IMR-90 (cell line): ENCODE measurements around the gene GJD2. TPM values are rescaled to one million over a fixed set of nuclear protein-coding genes. Genes with fewer than 3 reads are reported as not detected.

Experiments
- ATAC-seq: fragments of 200-7000 bp; cut with Tn5 transposase; 2 replicates; pipeline ENCODE4 v1.9.1; 2020; ENCODE audit warnings: low read depth, mild to moderate bottlenecking, moderate library complexity
- BruUV-seq: library from RNA; stranded (reverse); fragments of 400-500 nt; replicated peaks from 2 replicates; lab custom pipeline; 2021; lab: Mats Ljungman, UMichigan
- CTCF ChIA-PET: fragments of 300-600 bp; formaldehyde crosslinking; extraction: SDS; loops from one replicate; lab custom pipeline; 2021; ENCODE audit warnings: antibody characterized with exemption; lab: Yijun Ruan, JAX
- POLR2A ChIA-PET: fragments of 300-600 bp; sonication (Branson Sonifier 250); formaldehyde crosslinking; loops from one replicate; lab custom pipeline; 2022; ENCODE audit warnings: antibody characterized with exemption; ENCODE audit not compliant: unreplicated experiment; lab: Charles Lee
- DNase-seq: peaks from one replicate; pipeline ENCODE4 v3.0.0; 2013
- H2AFZ ChIP-seq: replicated peaks from 2 replicates; pipeline ENCODE3; 2013; ENCODE audit warnings: low read length, mild to moderate bottlenecking; ENCODE audit not compliant: poor library complexity
- H2AK5ac ChIP-seq: 2 replicates; pipeline ENCODE4 v1.6.1; 2013; ENCODE audit warnings: low read depth, low read length, inconsistent platforms
- H2AK9ac ChIP-seq: replicated peaks from 2 replicates; pipeline ENCODE3; 2013; ENCODE audit warnings: mild to moderate bottlenecking, low read depth, low read length, moderate library complexity; ENCODE audit not compliant: poor library complexity
- H2BK120ac ChIP-seq: 2 replicates; pipeline ENCODE4 v1.6.1; 2013; ENCODE audit warnings: low read depth, low read length, inconsistent platforms
- H2BK15ac ChIP-seq: 3 replicates; pipeline ENCODE4 v1.6.1; 2013; ENCODE audit warnings: low read depth, low read length, inconsistent platforms
- H2BK20ac ChIP-seq: 2 replicates; pipeline ENCODE4 v1.6.1; 2013; ENCODE audit warnings: low read depth, mild to moderate bottlenecking, inconsistent platforms, low read length, moderate library complexity
- H2BK5ac ChIP-seq: 2 replicates; pipeline ENCODE4 v1.6.1; 2013; ENCODE audit warnings: mild to moderate bottlenecking, low read depth, low read length, inconsistent platforms; ENCODE audit not compliant: poor library complexity, severe bottlenecking
- H3K14ac ChIP-seq: replicated peaks from 2 replicates; pipeline ENCODE4 v1.6.1; 2013; ENCODE audit warnings: low read depth, low read length, inconsistent platforms
- H3K18ac ChIP-seq: 2 replicates; pipeline ENCODE4 v1.6.1; 2013; ENCODE audit warnings: low read depth, low read length, control low read depth
- H3K23ac ChIP-seq: 2 replicates; pipeline ENCODE4 v1.6.1; 2013; ENCODE audit warnings: low read depth, low read length, inconsistent platforms
- H3K27ac ChIP-seq: 2 replicates; pipeline ENCODE4 v1.5.1; 2013; ENCODE audit warnings: mild to moderate bottlenecking, control low read depth, low read length; ENCODE audit not compliant: insufficient read depth
- H3K27me3 ChIP-seq: 2 replicates; pipeline ENCODE4 v1.6.1; 2013; ENCODE audit warnings: low read length; ENCODE audit not compliant: control insufficient read depth, insufficient read depth
- H3K36me3 ChIP-seq: 2 replicates; pipeline ENCODE4 v1.6.1; 2013; ENCODE audit warnings: low read length, mixed read lengths; ENCODE audit not compliant: control insufficient read depth, insufficient read depth
- H3K4ac ChIP-seq: 2 replicates; pipeline ENCODE4 v1.6.1; 2013; ENCODE audit warnings: low read depth, low read length, inconsistent platforms
- H3K4me1 ChIP-seq: 2 replicates; pipeline ENCODE4 v1.6.1; 2013; ENCODE audit warnings: low read length, mixed read lengths; ENCODE audit not compliant: control insufficient read depth, insufficient read depth
- H3K4me2 ChIP-seq: 2 replicates; pipeline ENCODE4 v1.6.1; 2013; ENCODE audit warnings: low read depth, mild to moderate bottlenecking, control low read depth, low read length, moderate library complexity
- H3K4me3 ChIP-seq: 2 replicates; pipeline ENCODE4 v1.5.1; 2013; ENCODE audit warnings: low read depth, mild to moderate bottlenecking, control low read depth, low read length, moderate library complexity; ENCODE audit not compliant: insufficient read depth
- H3K56ac ChIP-seq: 2 replicates; pipeline ENCODE4 v1.6.1; 2013; ENCODE audit warnings: low read length, inconsistent platforms; ENCODE audit not compliant: insufficient read depth; ENCODE audit errors: extremely low read depth
- H3K79me1 ChIP-seq, 2 experiments: 2 replicates each; pipeline ENCODE4 v1.6.1; 2013; ENCODE audit warnings: low read length in 2 of 2, inconsistent platforms in 1 of 2, low read depth in 1 of 2
- H3K9ac ChIP-seq: 2 replicates; pipeline ENCODE4 v1.6.1; 2013; ENCODE audit warnings: low read depth, low read length, control low read depth
- H3K9me1 ChIP-seq: 2 replicates; pipeline ENCODE4 v1.6.1; 2013; ENCODE audit warnings: low read length, inconsistent platforms; ENCODE audit not compliant: insufficient read depth
- H3K9me3 ChIP-seq: 2 replicates; pipeline ENCODE4 v1.6.1; 2013; ENCODE audit warnings: low read length; ENCODE audit not compliant: control insufficient read depth, insufficient read depth
- H4K20me1 ChIP-seq: 2 replicates; pipeline ENCODE4 v1.6.1; 2013; ENCODE audit warnings: low read length, inconsistent platforms; ENCODE audit not compliant: insufficient read depth
- H4K5ac ChIP-seq: 2 replicates; pipeline ENCODE4 v1.6.1; 2013; ENCODE audit warnings: mild to moderate bottlenecking, low read depth, low read length, control low read depth
- H4K8ac ChIP-seq, 2 experiments: 2 replicates each; pipeline ENCODE4 v1.6.1; 2013; ENCODE audit warnings: low read depth in 2 of 2, low read length in 2 of 2, control low read depth in 1 of 2, inconsistent platforms in 1 of 2
- H4K91ac ChIP-seq: 2 replicates; pipeline ENCODE4 v1.6.1; 2013; ENCODE audit warnings: low read depth, low read length, inconsistent platforms; ENCODE audit not compliant: insufficient read depth
- BHLHE40 ChIP-seq: fragments of 150-350 bp; IDR thresholded peaks from 2 replicates; pipeline ENCODE4 v1.6.1; 2016; ENCODE audit warnings: mild to moderate bottlenecking, low read depth, low read length
- CEBPB ChIP-seq: IDR thresholded peaks from 2 replicates; pipeline ENCODE4 v1.6.1; 2012; ENCODE audit warnings: low read depth, low read length, improper control_type of control experiment
- CHD1 ChIP-seq: IDR thresholded peaks from 2 replicates; pipeline ENCODE4 v1.6.1; 2012; ENCODE audit warnings: low read depth, low read length, improper control_type of control experiment
- FOS ChIP-seq: fragments of 150-350 bp; IDR thresholded peaks from 2 replicates; pipeline ENCODE4 v1.6.1; 2016; ENCODE audit warnings: low read depth, low read length
- MAFK ChIP-seq: IDR thresholded peaks from 2 replicates; pipeline ENCODE4 v1.6.1; 2012; ENCODE audit warnings: low read depth, low read length, improper control_type of control experiment
- MAZ ChIP-seq: IDR thresholded peaks from 2 replicates; pipeline ENCODE4 v1.6.1; 2012; ENCODE audit warnings: low read depth, mild to moderate bottlenecking, low read length, improper control_type of control experiment, moderate library complexity, borderline replicate concordance
- MXI1 ChIP-seq: IDR thresholded peaks from 2 replicates; pipeline ENCODE4 v1.6.1; 2012; ENCODE audit warnings: low read depth, mild to moderate bottlenecking, low read length, moderate library complexity, borderline replicate concordance
- NFE2L2 ChIP-seq: fragments of 150-350 bp; IDR thresholded peaks from 2 replicates; pipeline ENCODE4 v1.6.1; 2016; ENCODE audit warnings: low read depth, mild to moderate bottlenecking, low read length
- POLR2A ChIP-seq: IDR thresholded peaks from 2 replicates; pipeline ENCODE4 v1.6.1; 2012; ENCODE audit warnings: mild to moderate bottlenecking, low read depth, low read length
- RAD21 ChIP-seq: IDR thresholded peaks from 2 replicates; pipeline ENCODE4 v1.6.1; 2012; ENCODE audit warnings: low read length, improper control_type of control experiment
- RCOR1 ChIP-seq: IDR thresholded peaks from 2 replicates; pipeline ENCODE4 v1.6.1; 2012; ENCODE audit warnings: mild to moderate bottlenecking, low read length, improper control_type of control experiment; ENCODE audit not compliant: insufficient replicate concordance
- RFX5 ChIP-seq: IDR thresholded peaks from 2 replicates; pipeline ENCODE4 v1.8.0; 2012; ENCODE audit warnings: low read depth, mild to moderate bottlenecking, low read length, moderate library complexity
- SMC3 ChIP-seq: fragments of 150-350 bp; IDR thresholded peaks from 2 replicates; pipeline ENCODE4 v1.6.1; 2016; ENCODE audit warnings: low read depth, mild to moderate bottlenecking, antibody characterized with exemption, low read length, moderate library complexity
- WGBS, 2 experiments: methylation state at CpG; one replicate each; pipeline versions ENCODE4 v1.1.5 to v1.1.7; 2013; ENCODE audit warnings: missing lambda C conversion rate in 2 of 2; ENCODE audit not compliant: insufficient read length in 1 of 2; ENCODE audit errors: extremely low coverage in 2 of 2; 5-methylcytosine and 5-hydroxymethylcytosine counted together
- dilution Hi-C: fragments of 300-500 bp; cut with HindIII; formaldehyde crosslinking; loops from one replicate; pipeline ENCODE4 v1.14.3; 2018; ENCODE audit warnings: low sequenced_read_pairs; ENCODE audit not compliant: unreplicated experiment
- in situ Hi-C: fragments of 300-500 bp; cut with MboI; formaldehyde crosslinking; loops from 3 replicates; pipeline ENCODE4 v1.14.3; 2019; ENCODE audit warnings: low sequenced_read_pairs, inconsistent platforms, mixed read lengths
- intact Hi-C: fragments of 100-400 bp; cut with micrococcal nuclease; formaldehyde crosslinking; loops from 2 replicates; pipeline ENCODE4 v1.10.0; 2022
- polyA plus RNA-seq, 3 experiments: library from polyadenylated mRNA; depleted of rRNA; stranded (reverse); fragments of >200 nt; gene quantifications; 2 replicates each; pipeline ENCODE4 v1.2.3, GENCODE V29; 2012; ENCODE audit warnings: low replicate concordance in 1 of 3
- total RNA-seq: library from RNA; depleted of rRNA; stranded (reverse); fragments of >200 nt; gene quantifications from 2 replicates; pipeline ENCODE4 v1.2.3, GENCODE V29; 2012
- TF ChIP-seq, protein P1 (sequence below): fragments of 150-350 bp; IDR thresholded peaks from 2 replicates; pipeline ENCODE4 v1.6.1; 2017; ENCODE audit warnings: mild to moderate bottlenecking, antibody characterized with exemption, low read length, low read depth
- TF ChIP-seq, protein P2 (sequence below): conservative IDR thresholded peaks from 2 replicates; pipeline ENCODE4 v1.5.1; 2012; ENCODE audit warnings: mild to moderate bottlenecking, low read depth, low read length, improper control_type of control experiment
- TF ChIP-seq, protein P3 (sequence below): fragments of 150-350 bp; IDR thresholded peaks from 2 replicates; pipeline ENCODE4 v1.6.1; 2016; ENCODE audit warnings: low read depth, mild to moderate bottlenecking, low read length, moderate library complexity, borderline replicate concordance

Gene GJD2
- total and polyA plus RNA-seq, 2 of the 4 experiments (the other 2 are of a cell fraction), result not detected

DNA sequence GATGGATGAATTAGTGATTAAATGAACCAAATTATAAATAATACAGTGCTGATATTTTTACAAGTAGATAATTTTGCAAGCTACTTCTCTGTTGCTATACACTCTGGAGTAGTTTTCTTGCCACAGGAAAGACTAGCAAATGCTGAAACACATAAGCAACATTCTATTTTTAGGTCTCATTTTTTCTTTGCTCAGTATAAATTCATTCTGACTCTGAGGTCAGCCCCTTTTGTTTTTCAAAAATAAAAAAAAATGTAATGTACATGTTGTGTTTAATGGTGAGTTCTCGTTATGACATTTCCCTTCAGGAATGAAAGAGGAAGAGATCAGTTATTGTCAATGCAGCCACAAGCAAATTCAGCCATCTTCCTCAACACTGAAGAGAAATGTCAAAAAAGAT is 24.9 kb downstream of the GJD2 start:
- H3K23ac ChIP-seq, result no peak overlapping the region
- dilution Hi-C loops (no loop called here), intact Hi-C loops (loop anchor here (5.0 kb wide), 1 partner anchor 82 kb away; no protein-coding TSS in a partner anchor), in situ Hi-C loops (no loop called here)
- no peak overlapping the region for H2AK5ac ChIP-seq
- H3K9ac ChIP-seq, result no peak overlapping the region
- H2BK15ac ChIP-seq, result no peak overlapping the region
- no peaks in the 10 kb centered on the region for H3K36me3 ChIP-seq
- H4K5ac ChIP-seq, result no peak overlapping the region
- H4K91ac ChIP-seq, result no peak overlapping the region
- no peak overlapping the region for H3K14ac ChIP-seq
- ATAC-seq (no peak), DNase-seq (no peak)
- no peak overlapping the region for H3K18ac ChIP-seq
- TF ChIP-seq FOS (no peak), BHLHE40 (no peak), MAZ (no peak), RFX5 (no peak), CEBPB (no peak), MXI1 (no peak), SMC3 (no peak), RAD21 (no peak), NFE2L2 (no peak), RCOR1 (no peak), POLR2A (no peak), MAFK (no peak), CHD1 (no peak)
- TF ChIP-seq, protein P1, sequence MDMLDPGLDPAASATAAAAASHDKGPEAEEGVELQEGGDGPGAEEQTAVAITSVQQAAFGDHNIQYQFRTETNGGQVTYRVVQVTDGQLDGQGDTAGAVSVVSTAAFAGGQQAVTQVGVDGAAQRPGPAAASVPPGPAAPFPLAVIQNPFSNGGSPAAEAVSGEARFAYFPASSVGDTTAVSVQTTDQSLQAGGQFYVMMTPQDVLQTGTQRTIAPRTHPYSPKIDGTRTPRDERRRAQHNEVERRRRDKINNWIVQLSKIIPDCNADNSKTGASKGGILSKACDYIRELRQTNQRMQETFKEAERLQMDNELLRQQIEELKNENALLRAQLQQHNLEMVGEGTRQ, result no peak
- TF ChIP-seq, protein P2, sequence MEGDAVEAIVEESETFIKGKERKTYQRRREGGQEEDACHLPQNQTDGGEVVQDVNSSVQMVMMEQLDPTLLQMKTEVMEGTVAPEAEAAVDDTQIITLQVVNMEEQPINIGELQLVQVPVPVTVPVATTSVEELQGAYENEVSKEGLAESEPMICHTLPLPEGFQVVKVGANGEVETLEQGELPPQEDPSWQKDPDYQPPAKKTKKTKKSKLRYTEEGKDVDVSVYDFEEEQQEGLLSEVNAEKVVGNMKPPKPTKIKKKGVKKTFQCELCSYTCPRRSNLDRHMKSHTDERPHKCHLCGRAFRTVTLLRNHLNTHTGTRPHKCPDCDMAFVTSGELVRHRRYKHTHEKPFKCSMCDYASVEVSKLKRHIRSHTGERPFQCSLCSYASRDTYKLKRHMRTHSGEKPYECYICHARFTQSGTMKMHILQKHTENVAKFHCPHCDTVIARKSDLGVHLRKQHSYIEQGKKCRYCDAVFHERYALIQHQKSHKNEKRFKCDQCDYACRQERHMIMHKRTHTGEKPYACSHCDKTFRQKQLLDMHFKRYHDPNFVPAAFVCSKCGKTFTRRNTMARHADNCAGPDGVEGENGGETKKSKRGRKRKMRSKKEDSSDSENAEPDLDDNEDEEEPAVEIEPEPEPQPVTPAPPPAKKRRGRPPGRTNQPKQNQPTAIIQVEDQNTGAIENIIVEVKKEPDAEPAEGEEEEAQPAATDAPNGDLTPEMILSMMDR, result no peak
- TF ChIP-seq, protein P3, sequence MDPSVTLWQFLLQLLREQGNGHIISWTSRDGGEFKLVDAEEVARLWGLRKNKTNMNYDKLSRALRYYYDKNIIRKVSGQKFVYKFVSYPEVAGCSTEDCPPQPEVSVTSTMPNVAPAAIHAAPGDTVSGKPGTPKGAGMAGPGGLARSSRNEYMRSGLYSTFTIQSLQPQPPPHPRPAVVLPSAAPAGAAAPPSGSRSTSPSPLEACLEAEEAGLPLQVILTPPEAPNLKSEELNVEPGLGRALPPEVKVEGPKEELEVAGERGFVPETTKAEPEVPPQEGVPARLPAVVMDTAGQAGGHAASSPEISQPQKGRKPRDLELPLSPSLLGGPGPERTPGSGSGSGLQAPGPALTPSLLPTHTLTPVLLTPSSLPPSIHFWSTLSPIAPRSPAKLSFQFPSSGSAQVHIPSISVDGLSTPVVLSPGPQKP, result no peak
- H3K9me3 ChIP-seq, result no peaks in the 10 kb centered on the region; the same call in 1 of the 2 replicates
- H2AK9ac ChIP-seq, result no peak overlapping the region
- no peaks in the 10 kb centered on the region for H3K9me1 ChIP-seq
- no CpG with 5 or more reads among the region's 1 CpG for WGBS, 2 experiments
- H4K8ac ChIP-seq, result no peak overlapping the region
- H2BK5ac ChIP-seq, result no peak overlapping the region
- no peak overlapping the region for H2AFZ ChIP-seq
- no peak overlapping the region for H2BK20ac ChIP-seq
- no TSS peak for BruUV-seq
- POLR2A ChIA-PET, result no interaction called here
- H2BK120ac ChIP-seq, result no peak overlapping the region
- H3K27ac ChIP-seq, result no peak overlapping the region
- no peaks in the 10 kb centered on the region for H3K79me1 ChIP-seq
- no peaks in the 10 kb centered on the region for H4K20me1 ChIP-seq
- no peak overlapping the region for H3K56ac ChIP-seq
- H3K4me1 ChIP-seq, result peaks cover 4% of the 10 kb centered on the region; the same call in 1 of the 2 replicates
- CTCF ChIA-PET, result no interaction called here
- peaks cover 2% of the 10 kb centered on the region; the same call in 1 of the 2 replicates for H3K27me3 ChIP-seq
- no peak overlapping the region for H3K4me2 ChIP-seq
- no peak overlapping the region for H3K4ac ChIP-seq
- no peak overlapping the region for H3K4me3 ChIP-seq
